Activated naive CD8-positive, alpha-beta T cell treated with anti-CD3 and anti-CD28 coated beads, Interleukin-2, amount 10 ng/mL, durations not matched to agents 7 days and 5 days (primary cell): ENCODE results near the gene GALNT18. TPM values are rescaled to one million over a fixed set of nuclear protein-coding genes. Genes with fewer than 3 reads are reported as not detected.

ENCODE experiments used
- ATAC-seq: fragments of 150-1000 bp; cut with Tn5 transposase; one replicate; pipeline ENCODE4 v1.10.0; 2021; ENCODE audit warnings: low read depth, moderate library complexity
- POLR2A ChIA-PET: fragments of 350-600 bp; sonication (Branson Sonifier 250); formaldehyde crosslinking; loops from one replicate; lab custom pipeline; 2021; ENCODE audit warnings: antibody characterized with exemption; lab: Charles Lee
- DNase-seq: peaks from one replicate; pipeline ENCODE4 v3.0.0; 2021
- H3K27ac Mint-ChIP-seq: one replicate; pipeline ENCODE4 v1.8.0; 2022; ENCODE audit warnings: mild to moderate bottlenecking, mixed read lengths
- H3K27me3 Mint-ChIP-seq: one replicate; pipeline ENCODE4 v1.8.0; 2022; ENCODE audit warnings: mild to moderate bottlenecking, moderate library complexity, mixed read lengths
- H3K36me3 Mint-ChIP-seq: one replicate; pipeline ENCODE4 v1.8.0; 2021; ENCODE audit warnings: mild to moderate bottlenecking, mixed read lengths
- H3K4me1 Mint-ChIP-seq: one replicate; pipeline ENCODE4 v1.8.0; 2021; ENCODE audit warnings: mixed read lengths
- H3K4me3 Mint-ChIP-seq: one replicate; pipeline ENCODE4 v1.8.0; 2022; ENCODE audit warnings: mild to moderate bottlenecking, moderate library complexity, mixed read lengths
- H3K9me3 Mint-ChIP-seq: one replicate; pipeline ENCODE4 v1.8.0; 2021; ENCODE audit warnings: mixed read lengths
- total RNA-seq, 2 experiments: library from RNA; stranded (reverse); gene quantifications; one replicate each; pipeline ENCODE4 v1.2.3, GENCODE V29; 2021

Gene GALNT18
- total RNA-seq, 2 experiments from 2014 or later: 1.7 to 2.0 TPM

DNA sequence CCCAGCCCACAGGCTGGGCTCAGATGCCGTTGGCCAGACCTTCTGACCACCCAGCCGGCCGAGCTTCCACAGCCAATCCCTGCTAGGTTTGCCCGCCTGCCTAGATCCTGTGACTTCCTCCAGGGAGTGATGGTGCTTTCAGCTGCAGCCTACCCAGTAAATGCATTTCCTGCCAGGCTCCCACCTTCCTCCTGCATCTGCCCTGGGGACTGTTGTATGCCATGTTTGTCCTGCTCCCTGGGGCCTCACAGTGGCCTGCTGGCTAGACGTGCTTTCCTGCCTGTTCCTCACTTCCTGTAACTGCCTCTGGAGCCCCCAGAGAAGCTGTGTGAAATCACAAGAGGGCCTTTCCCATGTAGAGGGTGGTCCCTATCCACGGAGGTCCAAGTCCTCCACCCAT is 86.2 kb downstream of the GALNT18 start:
- DNase-seq (no peak), ATAC-seq (no peak)
- POLR2A ChIA-PET: no interaction called here
- no peaks in the 10 kb centered on the region for H3K27me3 Mint-ChIP-seq
- H3K4me3 Mint-ChIP-seq: no peak overlapping the region
- H3K9me3 Mint-ChIP-seq: no peaks in the 10 kb centered on the region
- H3K27ac Mint-ChIP-seq: no peak overlapping the region
- no peaks in the 10 kb centered on the region for H3K4me1 Mint-ChIP-seq
- H3K36me3 Mint-ChIP-seq: no peaks in the 10 kb centered on the region

DNA sequence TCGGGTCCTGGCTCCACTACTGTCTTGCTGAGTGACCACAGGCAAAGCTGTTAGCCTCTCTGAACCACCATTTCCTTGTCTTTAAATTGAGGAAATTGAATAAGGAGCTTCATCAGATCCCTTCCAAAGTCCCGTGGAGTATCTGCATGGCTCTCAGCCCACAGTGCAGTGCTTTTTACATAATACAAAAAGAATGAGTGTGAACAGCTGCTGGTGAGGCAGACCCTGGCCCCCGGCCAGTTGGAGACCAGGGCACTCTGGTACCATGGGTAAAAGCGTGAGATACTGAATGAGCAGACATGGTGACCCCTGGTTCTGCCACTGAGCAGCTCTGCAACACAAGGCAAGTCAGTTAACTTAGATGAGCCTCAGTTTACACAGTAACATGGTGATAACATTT is 86.8 kb downstream of the GALNT18 start:
- no peak overlapping the region for H3K27ac Mint-ChIP-seq

DNA sequence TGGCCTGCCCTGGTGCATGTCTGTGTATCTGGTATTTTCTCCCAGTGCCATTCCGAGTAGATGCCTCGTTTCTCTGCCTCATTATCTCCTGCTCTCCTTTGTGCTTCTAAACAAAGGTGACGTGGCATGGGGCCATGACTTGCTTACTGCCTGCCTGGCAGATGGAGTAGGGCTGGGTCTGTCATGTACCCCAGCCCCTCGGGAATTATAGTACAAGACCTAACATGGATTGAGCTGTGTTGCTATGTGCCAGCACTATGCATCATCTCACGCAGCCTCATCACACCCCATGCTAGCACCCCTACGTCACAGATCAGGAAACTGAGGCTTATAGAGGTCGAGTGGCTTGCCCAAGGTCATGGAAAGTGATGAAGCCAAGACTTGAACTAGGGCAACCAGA is 88.1 kb downstream of the GALNT18 start:
- ATAC-seq: no peak
- Mint-ChIP-seq H3K9me3 (no peaks in the 10 kb centered on the region), H3K4me1 (no peaks in the 10 kb centered on the region), H3K27me3 (no peaks in the 10 kb centered on the region), H3K27ac (no peak overlapping the region), H3K4me3 (no peak overlapping the region), H3K36me3 (no peaks in the 10 kb centered on the region)
- DNase-seq: no peak
- POLR2A ChIA-PET: no interaction called here

More for the DNA sequence above, 86.8 kb downstream of the GALNT18 start:
- ATAC-seq (no peak), DNase-seq (no peak)
- Mint-ChIP-seq H3K9me3 (no peaks in the 10 kb centered on the region), H3K4me1 (no peaks in the 10 kb centered on the region), H3K4me3 (no peak overlapping the region), H3K27me3 (no peaks in the 10 kb centered on the region), H3K36me3 (no peaks in the 10 kb centered on the region)
- POLR2A ChIA-PET: no interaction called here

DNA sequence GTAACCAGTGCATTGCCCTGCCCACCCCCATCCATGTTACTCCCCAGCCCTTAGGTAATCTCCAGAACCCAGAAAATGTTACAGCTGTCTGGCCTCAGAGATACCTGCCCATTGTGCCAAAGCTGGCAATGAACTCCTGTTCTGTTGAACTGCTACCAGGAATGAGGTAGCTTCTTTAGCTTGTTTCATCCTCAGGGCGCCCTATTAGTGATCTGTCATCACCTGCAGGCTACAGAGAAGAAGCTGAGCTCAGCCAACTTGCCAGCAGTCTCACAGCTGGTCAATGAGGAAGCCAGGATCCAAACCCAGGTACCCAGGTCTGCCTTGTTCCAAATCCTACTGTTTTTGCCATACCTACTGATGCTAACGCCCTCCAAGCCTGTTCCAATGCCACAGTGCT is 88.7 kb downstream of the GALNT18 start:
- H3K27ac Mint-ChIP-seq: no peak overlapping the region
- H3K36me3 Mint-ChIP-seq: no peaks in the 10 kb centered on the region
- no peaks in the 10 kb centered on the region for H3K4me1 Mint-ChIP-seq
- peaks cover 3% of the 10 kb centered on the region for H3K27me3 Mint-ChIP-seq
- no peaks in the 10 kb centered on the region for H3K9me3 Mint-ChIP-seq
- POLR2A ChIA-PET: no interaction called here
- no peak for ATAC-seq
- no peak for DNase-seq
- H3K4me3 Mint-ChIP-seq: no peak overlapping the region

DNA sequence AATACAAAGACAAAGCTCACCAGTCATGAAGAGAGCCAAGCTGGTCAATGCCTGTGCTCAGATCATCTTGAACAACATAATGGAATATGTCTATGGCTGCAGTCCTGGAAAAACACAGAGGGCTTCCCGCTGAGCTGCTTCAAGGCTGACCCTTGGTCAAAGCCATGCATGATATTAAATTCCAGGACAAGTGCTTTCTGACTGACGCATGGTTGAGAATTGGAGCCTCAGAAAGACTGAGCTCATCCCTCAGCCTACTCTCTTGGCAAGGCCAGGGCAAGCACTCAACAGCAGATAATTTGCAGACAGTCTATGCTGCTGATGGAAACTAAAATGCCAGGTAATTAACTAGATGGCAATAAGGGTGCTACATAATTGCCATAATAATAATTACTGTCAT is 89.2 kb downstream of the GALNT18 start:
- ATAC-seq: no peak
- POLR2A ChIA-PET: no interaction called here
- H3K27me3 Mint-ChIP-seq: peaks cover 3% of the 10 kb centered on the region

DNA sequence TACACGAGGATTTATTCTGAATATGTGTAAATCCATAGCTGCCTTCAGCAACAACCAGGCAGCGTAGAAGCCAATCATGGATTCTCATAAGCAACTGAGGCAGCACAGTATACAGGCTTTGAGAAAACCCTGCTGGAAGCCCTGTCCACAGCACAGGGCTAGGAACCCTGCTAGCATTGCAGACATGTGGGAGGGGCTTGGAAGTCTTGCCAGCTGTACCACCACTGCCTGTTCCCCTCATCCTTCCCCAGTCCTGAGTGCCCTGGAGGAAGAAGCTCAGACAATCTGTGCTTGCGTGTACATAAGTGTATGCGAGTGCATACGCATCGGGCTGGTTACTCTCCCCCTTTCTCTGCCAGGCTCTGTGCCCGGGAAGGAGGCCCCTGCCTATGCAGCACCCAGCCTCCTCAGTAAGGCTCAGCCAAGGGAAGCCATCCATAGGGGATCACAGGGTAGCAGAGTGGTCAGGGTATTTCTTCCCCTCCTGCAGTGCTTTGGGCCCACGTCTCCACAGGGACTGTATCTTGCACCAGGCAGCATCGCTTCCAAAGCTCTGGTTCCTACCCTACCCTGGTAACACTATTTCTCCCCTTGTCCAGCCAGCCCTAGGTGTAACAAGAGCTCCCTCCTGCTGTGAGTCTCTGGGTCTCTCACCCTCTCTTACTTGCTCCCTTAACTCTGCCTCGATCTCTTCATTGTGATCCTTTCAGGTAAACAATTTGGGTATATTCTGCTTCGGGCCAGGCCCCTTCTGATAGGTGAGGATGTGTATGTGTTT is 90.5 kb downstream of the GALNT18 start:
- H3K36me3 Mint-ChIP-seq: no peaks in the 10 kb centered on the region
- POLR2A ChIA-PET: no interaction called here
- H3K4me1 Mint-ChIP-seq: no peaks in the 10 kb centered on the region
- H3K27ac Mint-ChIP-seq: no peak overlapping the region
- no peak for ATAC-seq
- no peak overlapping the region for H3K4me3 Mint-ChIP-seq
- no peaks in the 10 kb centered on the region for H3K9me3 Mint-ChIP-seq
- DNase-seq: no peak
- H3K27me3 Mint-ChIP-seq: peaks cover 3% of the 10 kb centered on the region

More for the DNA sequence above, 89.2 kb downstream of the GALNT18 start:
- DNase-seq: no peak
- Mint-ChIP-seq H3K4me1 (no peaks in the 10 kb centered on the region), H3K9me3 (no peaks in the 10 kb centered on the region), H3K4me3 (no peak overlapping the region), H3K27ac (no peak overlapping the region), H3K36me3 (no peaks in the 10 kb centered on the region)

DNA sequence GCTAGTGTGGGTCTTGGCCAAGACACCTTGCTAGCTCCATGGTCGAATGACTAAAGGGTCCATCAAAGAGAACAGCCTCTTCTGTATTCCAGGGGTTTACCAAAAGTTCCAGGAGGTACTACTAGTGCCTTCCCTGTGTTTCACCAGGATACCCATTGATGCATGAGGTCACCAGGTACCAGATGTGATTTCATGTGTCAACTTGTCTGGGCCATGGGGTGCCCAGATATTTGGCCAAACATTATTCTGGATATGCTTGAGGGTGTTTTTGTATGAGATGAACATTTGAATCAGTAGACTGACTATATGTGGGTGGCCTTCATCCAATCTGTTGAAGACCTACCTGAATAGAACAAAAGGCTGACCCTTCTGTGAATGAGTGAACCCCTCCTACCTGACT is 92.8 kb downstream of the GALNT18 start:
- Mint-ChIP-seq H3K4me1 (no peaks in the 10 kb centered on the region), H3K4me3 (no peak overlapping the region), H3K9me3 (no peaks in the 10 kb centered on the region), H3K27me3 (peaks cover 3% of the 10 kb centered on the region), H3K36me3 (no peaks in the 10 kb centered on the region), H3K27ac (no peak overlapping the region)
- ATAC-seq: no peak
- POLR2A ChIA-PET: no interaction called here
- no peak for DNase-seq

DNA sequence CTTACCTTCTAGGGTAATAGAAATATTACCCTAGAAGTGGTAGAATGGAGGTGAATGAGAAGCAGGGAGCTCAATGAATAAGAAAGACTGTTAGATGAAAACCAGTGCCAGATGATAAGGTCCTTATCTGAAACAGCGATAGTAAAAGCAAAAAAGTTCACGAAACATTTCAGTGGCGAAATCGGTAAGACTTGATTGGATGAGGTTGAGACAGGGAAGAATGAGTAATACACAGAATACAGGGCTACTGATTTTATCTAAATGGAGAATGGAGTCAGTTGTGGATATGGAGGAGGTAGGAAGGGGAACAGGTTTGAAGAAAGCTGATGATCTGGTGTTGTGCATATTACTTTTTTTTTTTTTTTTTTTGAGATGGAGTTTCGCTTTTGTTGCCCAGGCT is 96.5 kb downstream of the GALNT18 start:
- Mint-ChIP-seq H3K9me3 (no peaks in the 10 kb centered on the region), H3K27ac (no peak overlapping the region), H3K4me3 (no peak overlapping the region), H3K4me1 (peaks cover 5% of the 10 kb centered on the region), H3K27me3 (peaks cover 3% of the 10 kb centered on the region), H3K36me3 (no peaks in the 10 kb centered on the region)
- no peak for DNase-seq
- POLR2A ChIA-PET: no interaction called here
- ATAC-seq: no peak

DNA sequence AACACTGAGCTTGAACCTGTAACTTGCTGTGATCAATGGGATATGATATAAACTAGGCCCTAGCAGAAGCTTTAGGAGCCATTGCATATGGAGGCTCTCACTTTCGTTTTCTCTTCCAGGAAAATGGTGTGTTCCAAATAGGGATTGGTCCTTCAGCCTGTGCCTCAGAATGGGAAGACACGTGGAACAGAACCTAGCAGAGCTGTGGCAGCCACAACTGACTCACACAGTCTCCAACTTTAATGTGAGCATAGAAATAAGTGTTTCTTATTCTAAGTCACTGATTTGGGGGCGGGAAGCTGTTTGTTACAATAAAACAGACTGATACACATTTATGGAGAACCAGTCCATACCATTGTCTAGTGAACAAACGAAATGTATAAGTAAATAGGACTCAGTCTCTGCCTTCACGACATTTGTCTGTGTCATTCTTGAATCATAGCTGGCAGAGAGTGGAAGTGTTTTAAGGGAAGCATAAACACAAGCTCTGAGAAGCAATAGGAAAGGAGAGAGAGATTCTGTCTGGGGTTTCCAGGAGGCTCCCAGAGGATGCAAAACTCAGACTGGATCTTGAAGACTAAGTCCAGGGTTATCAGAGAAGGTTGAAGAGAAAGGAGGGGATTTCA is 97.3 kb downstream of the GALNT18 start:
- Mint-ChIP-seq H3K27ac (no peak overlapping the region), H3K9me3 (no peaks in the 10 kb centered on the region), H3K36me3 (no peaks in the 10 kb centered on the region), H3K4me1 (peaks cover 8% of the 10 kb centered on the region), H3K27me3 (peaks cover 3% of the 10 kb centered on the region), H3K4me3 (no peak overlapping the region)
- ATAC-seq: no peak
- no peak for DNase-seq
- POLR2A ChIA-PET: no interaction called here

DNA sequence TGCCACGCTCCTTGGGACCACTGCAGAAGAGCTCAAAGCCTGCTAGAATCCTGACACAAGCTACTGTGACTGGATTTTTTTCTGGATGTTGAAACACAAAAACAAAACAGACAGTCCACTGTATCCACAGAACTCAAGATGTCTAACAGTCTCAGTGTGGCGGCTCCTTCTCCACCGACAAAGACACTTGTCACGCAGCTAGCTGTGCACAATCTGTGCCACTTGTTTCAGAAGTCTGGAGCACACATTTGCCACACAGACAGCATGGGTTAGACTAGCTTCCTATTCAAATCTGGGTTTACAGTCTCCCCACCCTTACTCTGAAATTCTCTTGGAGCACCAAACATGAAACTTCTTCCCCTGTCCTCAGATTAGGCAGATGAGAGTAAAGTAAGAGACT is 99.2 kb downstream of the GALNT18 start:
- Mint-ChIP-seq H3K27ac (no peak overlapping the region), H3K4me1 (peaks cover 8% of the 10 kb centered on the region), H3K4me3 (no peak overlapping the region), H3K9me3 (no peaks in the 10 kb centered on the region), H3K27me3 (peaks cover 3% of the 10 kb centered on the region), H3K36me3 (no peaks in the 10 kb centered on the region)
- DNase-seq (no peak), ATAC-seq (no peak)
- POLR2A ChIA-PET: no interaction called here

DNA sequence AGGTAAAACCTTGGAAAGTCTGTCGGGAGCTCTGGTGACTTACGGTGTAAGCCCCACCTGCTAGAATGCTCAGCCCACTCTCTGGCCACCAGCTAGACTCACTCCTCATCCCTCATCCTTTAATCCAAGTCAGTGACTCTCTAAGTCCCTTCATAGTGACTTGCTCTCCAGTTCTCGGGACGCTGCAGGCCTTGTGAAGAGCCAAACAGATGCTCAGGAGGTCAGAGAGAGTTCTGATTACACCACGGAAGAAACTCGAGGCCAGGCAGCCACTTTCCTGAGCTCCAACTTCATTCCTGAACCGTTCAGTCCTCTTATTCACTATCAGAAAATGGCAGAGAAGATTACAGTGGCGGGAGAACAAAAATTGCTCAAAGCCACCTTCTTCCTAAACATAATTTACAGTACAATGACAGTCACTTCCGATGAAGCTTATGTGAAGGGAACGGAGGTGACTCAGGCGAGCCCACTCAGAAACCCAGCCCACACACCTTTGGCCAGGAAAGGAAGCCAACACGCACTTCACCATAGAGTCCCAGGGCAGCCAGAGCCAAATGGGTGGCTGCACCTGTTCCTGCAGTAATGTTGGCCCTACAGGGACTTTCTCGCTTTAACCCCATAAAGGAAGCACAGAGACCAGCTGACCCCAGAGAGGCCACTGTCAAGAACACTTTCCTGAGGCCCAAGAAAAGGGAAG is 100.4 kb downstream of the GALNT18 start:
- H3K4me3 Mint-ChIP-seq: no peak overlapping the region
- ATAC-seq: no peak
- POLR2A ChIA-PET: no interaction called here
- no peak for DNase-seq
- no peak overlapping the region for H3K27ac Mint-ChIP-seq
- H3K36me3 Mint-ChIP-seq: no peaks in the 10 kb centered on the region
- peaks cover 7% of the 10 kb centered on the region for H3K27me3 Mint-ChIP-seq
- peaks cover 8% of the 10 kb centered on the region for H3K4me1 Mint-ChIP-seq
- no peaks in the 10 kb centered on the region for H3K9me3 Mint-ChIP-seq

DNA sequence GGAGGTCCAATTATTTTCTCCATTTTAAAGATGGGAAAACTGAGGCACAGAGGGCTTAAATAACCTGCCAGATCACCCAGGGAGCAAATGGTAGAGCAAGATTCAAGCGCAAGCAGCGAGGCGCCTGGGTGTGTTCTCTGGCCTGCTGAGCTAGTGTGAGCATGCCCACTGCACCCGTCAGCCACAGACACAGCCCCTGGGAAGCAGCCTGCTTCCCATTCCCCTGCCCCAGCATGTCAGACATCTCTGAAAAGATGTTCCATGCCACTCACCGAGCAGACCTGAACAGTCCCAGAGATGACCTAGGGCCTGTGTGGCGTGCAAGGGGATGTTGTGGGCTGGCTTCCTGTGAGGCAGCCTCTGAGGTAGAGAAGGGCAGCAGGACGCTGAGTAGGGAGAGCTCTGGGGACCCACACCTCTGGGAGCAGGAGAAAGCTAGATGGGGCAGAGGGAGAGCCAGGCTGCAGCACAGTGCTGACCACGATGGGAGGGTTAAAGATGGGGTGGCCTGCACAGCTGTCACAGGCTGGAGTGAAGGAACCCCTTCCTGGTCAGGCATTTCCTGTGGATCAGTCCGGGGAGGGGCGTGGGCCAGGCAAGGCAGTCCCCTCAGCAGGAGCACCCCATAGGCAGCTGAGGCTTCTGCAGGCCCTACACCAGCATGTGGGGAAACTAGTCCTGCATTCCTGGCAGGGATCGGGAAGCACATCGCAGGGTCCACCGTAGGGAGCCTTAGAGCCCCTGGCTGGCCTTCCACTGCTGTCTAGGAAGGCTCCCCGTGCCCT is 101.4 kb downstream of the GALNT18 start:
- H3K27ac Mint-ChIP-seq: no peak overlapping the region

DNA sequence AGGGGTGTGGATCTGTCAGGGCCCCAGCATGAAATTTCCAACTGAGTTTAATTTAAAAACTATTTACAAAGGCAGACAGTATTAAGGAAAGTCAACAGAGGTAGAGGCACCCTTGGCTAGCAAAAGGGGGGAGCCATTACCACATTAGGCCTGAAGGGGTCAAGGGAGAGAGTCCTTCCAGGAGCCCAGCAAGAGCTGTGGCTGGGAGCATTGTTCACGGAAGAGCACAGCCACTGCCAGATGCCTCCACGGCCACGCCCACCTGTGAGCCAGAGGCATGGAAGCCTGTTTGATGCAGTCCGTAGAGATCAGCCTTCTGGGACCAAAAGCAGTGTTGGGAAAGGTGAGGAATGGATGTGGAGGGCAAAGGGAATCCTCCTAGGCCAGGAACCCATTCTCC is 102.6 kb downstream of the GALNT18 start:
- H3K4me3 Mint-ChIP-seq: no peak overlapping the region

More for the DNA sequence above, 101.4 kb downstream of the GALNT18 start:
- Mint-ChIP-seq H3K27me3 (peaks cover 7% of the 10 kb centered on the region), H3K36me3 (no peaks in the 10 kb centered on the region), H3K4me3 (no peak overlapping the region), H3K9me3 (no peaks in the 10 kb centered on the region), H3K4me1 (peaks cover 8% of the 10 kb centered on the region)
- ATAC-seq: peak; percentile 72
- no peak for DNase-seq
- POLR2A ChIA-PET: no interaction called here

More for the DNA sequence above, 102.6 kb downstream of the GALNT18 start:
- Mint-ChIP-seq H3K9me3 (no peaks in the 10 kb centered on the region), H3K4me1 (peaks cover 8% of the 10 kb centered on the region), H3K27ac (no peak overlapping the region), H3K27me3 (peaks cover 10% of the 10 kb centered on the region), H3K36me3 (no peaks in the 10 kb centered on the region)
- ATAC-seq (no peak), DNase-seq (no peak)
- POLR2A ChIA-PET: no interaction called here
